GM13976 (cell line): ENCODE data around the gene CLP1.

Source experiments
- DNase-seq: peaks from one replicate; pipeline ENCODE4 v3.0.0; 2012; ENCODE audit warnings: low spot score
- in situ Hi-C: fragments of 300-500 bp; cut with MboI; formaldehyde crosslinking; loops from one replicate; pipeline ENCODE4 v1.12.0; 2022; ENCODE audit warnings: low sequenced_read_pairs, mixed read lengths, inconsistent platforms; ENCODE audit not compliant: unreplicated experiment
- TF ChIP-seq, protein P1 (sequence below): IDR thresholded peaks from 2 replicates; pipeline ENCODE4 v1.5.1; 2012; ENCODE audit warnings: borderline replicate concordance, mild to moderate bottlenecking; ENCODE audit not compliant: insufficient read depth; ENCODE audit errors: extremely low read depth, missing control alignments, control extremely low read depth

CLP1 gene

DNA sequence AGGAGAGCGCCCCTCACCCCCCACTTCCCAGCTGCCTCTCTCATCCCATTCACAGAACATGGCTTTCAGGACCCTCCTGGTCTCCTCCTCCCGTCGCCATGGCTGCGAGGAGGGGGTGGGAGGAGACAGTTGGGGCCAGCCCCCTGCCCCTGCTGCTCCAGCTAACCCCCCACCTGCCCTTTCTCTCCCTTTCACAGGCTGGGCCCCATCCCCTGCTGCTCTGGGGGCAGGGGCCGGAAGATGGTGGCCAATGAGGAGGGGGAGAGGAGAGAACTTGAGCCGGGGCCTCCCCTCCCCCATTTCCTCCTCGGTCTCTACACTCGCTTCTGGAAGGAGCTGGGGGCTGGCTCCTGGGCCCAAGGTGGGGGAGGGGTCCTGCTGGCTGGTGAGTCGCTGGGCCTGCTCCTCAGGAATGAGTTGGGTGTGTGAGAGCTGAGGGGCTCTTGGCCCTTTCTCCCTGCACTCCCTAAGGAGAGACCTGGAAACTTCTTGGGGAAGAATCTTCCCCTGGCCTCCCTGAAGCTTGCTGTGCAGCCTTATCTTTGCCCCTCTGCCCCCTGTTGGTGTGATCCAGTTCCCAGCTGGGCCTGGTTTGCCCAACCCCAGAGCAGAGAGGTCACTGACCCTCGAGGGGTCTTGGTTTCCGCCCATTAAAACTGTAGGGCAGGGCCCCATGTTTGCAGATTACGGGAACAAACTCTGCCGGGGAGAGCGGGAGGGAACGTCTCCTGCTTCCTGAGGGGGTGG, 18.1 kb upstream of the CLP1 start:
- TF ChIP-seq, protein P1, sequence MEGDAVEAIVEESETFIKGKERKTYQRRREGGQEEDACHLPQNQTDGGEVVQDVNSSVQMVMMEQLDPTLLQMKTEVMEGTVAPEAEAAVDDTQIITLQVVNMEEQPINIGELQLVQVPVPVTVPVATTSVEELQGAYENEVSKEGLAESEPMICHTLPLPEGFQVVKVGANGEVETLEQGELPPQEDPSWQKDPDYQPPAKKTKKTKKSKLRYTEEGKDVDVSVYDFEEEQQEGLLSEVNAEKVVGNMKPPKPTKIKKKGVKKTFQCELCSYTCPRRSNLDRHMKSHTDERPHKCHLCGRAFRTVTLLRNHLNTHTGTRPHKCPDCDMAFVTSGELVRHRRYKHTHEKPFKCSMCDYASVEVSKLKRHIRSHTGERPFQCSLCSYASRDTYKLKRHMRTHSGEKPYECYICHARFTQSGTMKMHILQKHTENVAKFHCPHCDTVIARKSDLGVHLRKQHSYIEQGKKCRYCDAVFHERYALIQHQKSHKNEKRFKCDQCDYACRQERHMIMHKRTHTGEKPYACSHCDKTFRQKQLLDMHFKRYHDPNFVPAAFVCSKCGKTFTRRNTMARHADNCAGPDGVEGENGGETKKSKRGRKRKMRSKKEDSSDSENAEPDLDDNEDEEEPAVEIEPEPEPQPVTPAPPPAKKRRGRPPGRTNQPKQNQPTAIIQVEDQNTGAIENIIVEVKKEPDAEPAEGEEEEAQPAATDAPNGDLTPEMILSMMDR, result no peak
- in situ Hi-C loops, result loop anchor here (5.0 to 10.0 kb wide), 2 partner anchors 72 to 145 kb away; partner anchors contain the start of gene UBE2L6
- no peak for DNase-seq

DNA sequence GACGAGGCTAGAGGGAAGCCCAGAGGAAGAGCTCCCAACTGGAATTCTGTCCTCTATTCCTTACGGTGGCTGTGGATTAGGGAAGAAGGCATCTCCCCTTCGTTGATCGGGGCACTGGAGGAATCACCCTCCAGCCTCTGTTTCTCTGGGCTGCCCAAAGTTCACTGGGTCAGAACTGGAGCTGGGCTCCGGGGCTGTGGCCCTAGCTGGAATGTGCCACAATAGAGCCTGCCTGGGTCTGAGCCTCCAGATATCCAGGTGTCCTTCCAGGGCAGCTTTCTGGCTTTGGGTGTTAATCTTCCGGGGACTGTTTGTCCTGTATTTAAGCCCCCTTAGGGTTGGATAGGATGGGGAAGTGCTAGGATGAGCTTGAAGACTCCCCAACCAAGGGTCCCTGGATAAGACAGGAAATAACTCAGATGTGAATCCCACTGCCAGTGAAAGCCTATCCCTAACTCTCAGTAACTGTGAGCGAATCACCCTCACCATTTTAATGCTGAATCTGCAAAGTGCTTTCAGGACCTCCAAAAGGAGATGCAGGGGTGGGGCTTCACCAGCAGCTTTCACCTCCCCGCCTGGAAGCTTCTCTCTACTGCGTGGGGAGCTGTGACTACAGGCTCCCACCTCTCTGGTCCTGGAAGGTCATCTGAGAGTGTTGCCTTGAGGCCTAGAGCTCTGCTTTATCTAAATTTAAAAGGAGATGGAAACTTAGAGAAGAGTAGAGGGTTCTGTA, 17.3 kb upstream of the CLP1 start:
- TF ChIP-seq, protein P1, result no peak
- DNase-seq, result no peak
- in situ Hi-C loops, result loop anchor here (5.0 to 10.0 kb wide), 2 partner anchors 73 to 145 kb away; partner anchors contain the start of gene UBE2L6

DNA sequence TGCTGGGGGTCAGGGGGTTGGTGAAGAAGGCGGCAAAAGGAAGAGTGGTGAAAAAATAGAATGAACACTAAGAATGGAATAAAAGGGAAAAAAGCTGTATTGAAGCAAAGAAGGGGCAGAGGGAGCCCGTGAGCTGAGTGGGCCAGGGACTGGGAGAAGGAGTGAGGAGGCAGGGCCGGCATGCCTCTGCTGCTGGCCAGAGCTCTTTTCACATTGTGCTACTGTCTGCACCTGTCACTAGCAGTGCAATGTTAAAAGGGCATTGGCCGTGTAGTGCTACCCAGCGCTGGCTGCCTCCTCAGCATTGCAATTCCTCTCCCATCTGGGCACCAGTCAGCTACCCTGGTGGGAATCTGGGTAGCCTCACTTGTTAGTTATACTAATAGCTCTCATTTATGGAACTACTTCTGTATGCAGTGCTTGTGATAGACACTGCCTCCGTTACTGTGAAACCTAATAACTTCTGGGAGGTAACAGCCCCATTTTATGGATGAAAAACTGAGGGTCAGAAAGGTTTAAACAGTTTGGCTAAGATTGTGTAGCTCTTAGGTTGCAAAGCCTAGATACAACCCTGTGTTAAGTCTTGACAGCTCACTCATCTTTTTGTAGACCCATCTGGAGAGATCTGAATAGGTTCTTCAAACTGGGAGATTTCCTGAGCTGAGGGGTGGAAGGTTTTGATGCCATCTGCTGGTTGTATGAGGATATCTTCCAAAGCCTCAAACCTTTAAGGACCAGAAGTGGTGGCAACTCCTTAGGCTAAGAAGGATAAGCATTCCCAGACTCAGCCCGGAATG, 16.4 kb upstream of the CLP1 start:
- peak; percentile 71 for DNase-seq

DNA sequence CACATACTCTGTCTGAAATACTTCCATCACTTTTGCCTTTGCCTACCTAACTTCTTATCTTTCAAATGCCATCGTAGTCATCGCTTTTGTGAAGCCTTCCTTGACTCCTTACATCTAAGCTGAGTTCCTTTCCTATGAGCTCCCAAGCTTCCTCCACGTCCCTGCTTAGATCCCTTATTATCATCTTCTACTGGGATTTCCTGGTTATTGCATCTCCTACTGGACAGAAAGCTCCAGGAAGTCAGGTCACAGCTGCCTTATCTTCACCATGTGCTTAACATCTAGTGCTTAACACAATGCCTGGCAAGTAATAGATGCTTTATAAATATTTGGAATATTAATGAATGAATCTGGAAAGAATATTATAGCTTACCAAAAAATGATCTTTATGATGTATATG, 13.8 kb upstream of the CLP1 start:
- TF ChIP-seq, protein P1, result no peak
- DNase-seq, result no peak

More for the DNA sequence above, 16.4 kb upstream of the CLP1 start:
- in situ Hi-C loops, result loop anchor here (5.0 to 10.0 kb wide), 2 partner anchors 74 to 146 kb away; partner anchors contain the start of gene UBE2L6
- TF ChIP-seq, protein P1, result peak; percentile 41

DNA sequence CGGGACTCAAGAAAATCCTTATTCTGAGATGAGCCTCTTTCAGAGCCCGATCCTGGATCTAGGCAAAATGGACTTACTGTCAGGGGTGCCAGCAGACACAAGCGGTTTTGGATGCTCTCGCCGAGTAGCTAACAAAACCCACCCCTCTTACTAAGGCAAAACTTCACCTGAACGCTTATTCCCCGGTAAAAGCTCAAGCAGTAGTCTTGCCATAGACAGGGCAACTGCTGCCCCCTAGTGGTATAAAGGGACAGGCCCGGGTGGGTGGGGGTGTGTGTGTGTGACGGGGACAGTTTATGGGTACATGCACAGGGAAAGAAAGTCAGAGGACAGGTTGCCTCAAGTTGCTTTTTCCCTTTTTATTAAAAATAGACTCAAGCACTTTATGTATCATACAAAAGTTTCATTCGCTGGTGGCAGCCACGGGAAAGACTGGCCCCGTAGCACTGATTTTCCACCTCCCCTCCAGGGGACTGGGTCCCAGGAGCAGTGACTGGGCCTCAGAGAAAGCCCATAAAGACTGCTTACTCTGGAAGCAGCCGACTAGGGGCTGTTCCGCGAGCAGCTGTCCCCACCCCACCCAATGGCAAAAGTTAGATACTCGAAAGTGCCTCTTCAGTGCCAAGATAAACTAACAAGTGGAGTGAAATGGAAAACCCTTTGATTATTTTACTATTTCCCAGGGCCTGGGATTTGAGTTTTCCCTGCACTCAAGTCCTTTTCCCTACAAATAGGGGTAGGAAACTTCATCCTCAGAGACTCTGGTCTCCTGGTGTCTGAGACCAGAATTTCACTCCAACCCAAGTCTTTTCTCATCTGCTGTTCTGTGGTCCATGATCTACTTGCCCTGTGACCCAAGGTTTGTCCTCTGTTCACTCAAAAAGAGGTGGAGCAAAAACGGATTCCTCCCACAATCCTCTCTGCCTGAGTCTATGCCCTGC, 12.5 kb upstream of the CLP1 start:
- in situ Hi-C loops, result loop anchor here (5.0 to 10.0 kb wide), 2 partner anchors 78 to 150 kb away; partner anchors contain the start of gene UBE2L6
- TF ChIP-seq, protein P1, result peak; percentile 77

More for the DNA sequence above, 13.8 kb upstream of the CLP1 start:
- in situ Hi-C loops, result loop anchor here (5.0 to 10.0 kb wide), 2 partner anchors 77 to 149 kb away; partner anchors contain the start of gene UBE2L6

DNA sequence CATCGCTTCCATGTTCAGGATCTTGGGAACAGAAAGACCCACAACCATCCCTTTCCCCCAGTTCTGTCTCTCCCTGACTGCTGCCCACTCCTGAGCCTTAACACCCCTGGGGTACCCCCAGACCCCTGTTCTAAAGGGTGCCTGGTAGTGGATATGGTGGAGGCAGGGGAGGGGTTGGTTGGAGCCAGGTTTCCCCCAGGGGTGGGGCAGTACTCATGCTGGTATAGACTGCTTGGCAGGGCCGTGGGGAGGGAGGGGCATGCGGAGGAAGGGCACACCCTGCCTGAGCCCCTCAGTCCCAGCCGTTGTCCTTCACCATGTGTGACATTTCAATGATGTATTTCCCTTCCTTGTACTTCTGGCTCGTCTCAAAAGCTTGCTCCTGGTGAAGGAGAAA, 11.9 kb upstream of the CLP1 start:
- DNase-seq, result no peak
- in situ Hi-C loops, result loop anchor here (10.0 kb wide), 1 partner anchor 151 kb away; no protein-coding TSS in a partner anchor
- TF ChIP-seq, protein P1, result no peak

More for the DNA sequence above, 12.5 kb upstream of the CLP1 start:
- DNase-seq, result peak; percentile 85
